Mesothelial cell of epicardium (in vitro differentiated cells): ENCODE measurements around the gene CCER1. TPM values are rescaled to one million over a fixed set of nuclear protein-coding genes. Genes with fewer than 3 reads are reported as not detected.

ENCODE experiments used
- DNase-seq, 2 experiments: peaks; one replicate each; pipeline ENCODE4 v3.0.0; 2021; ENCODE audit warnings: low spot score in 2 of 2; ENCODE audit not compliant: unreplicated experiment in 2 of 2
- H3K27ac Mint-ChIP-seq: 2 replicates; pipeline ENCODE4 v1.8.0; 2021; ENCODE audit warnings: mixed read lengths
- H3K27me3 Mint-ChIP-seq: 2 replicates; pipeline ENCODE4 v1.8.0; 2021; ENCODE audit warnings: low read depth, mixed read lengths
- H3K36me3 Mint-ChIP-seq: 2 replicates; pipeline ENCODE4 v1.8.0; 2021; ENCODE audit warnings: mixed read lengths
- H3K4me1 Mint-ChIP-seq: 2 replicates; pipeline ENCODE4 v1.8.0; 2021; ENCODE audit warnings: mixed read lengths
- H3K4me3 Mint-ChIP-seq: 2 replicates; pipeline ENCODE4 v1.8.0; 2021; ENCODE audit warnings: mild to moderate bottlenecking, moderate library complexity, mixed read lengths
- H3K9me3 Mint-ChIP-seq: 2 replicates; pipeline ENCODE4 v1.8.0; 2021; ENCODE audit warnings: mixed read lengths
- CTCF ChIP-seq: fragments of 200-600 bp; sonication (generic); IDR thresholded peaks from one replicate; pipeline ENCODE4 v1.5.0; 2021; ENCODE audit warnings: antibody characterized with exemption; ENCODE audit not compliant: unreplicated experiment
- total RNA-seq: library from RNA; stranded (reverse); gene quantifications from 3 replicates; pipeline ENCODE4 v1.2.1, GENCODE V29; 2021

The CCER1 gene
- total RNA-seq, 1 donor from 2014 or later: not detected

GRCh38 chr12:90984114-90984513, 29.1 kb upstream of the CCER1 start:
- peaks cover 15% of the 10 kb centered on the region for H3K4me1 Mint-ChIP-seq
- no peak overlapping the region for H3K4me3 Mint-ChIP-seq
- peaks cover 7% of the 10 kb centered on the region for H3K36me3 Mint-ChIP-seq
- no peak for TF ChIP-seq CTCF
- no peak overlapping the region for H3K27ac Mint-ChIP-seq
- DNase-seq: no peak
- H3K27me3 Mint-ChIP-seq: no peaks in the 10 kb centered on the region
- peaks cover 30% of the 10 kb centered on the region for H3K9me3 Mint-ChIP-seq

GRCh38 chr12:90982170-90982569, 27.2 kb upstream of the CCER1 start:
- no peak for DNase-seq
- H3K27ac Mint-ChIP-seq: no peak overlapping the region
- no peak for TF ChIP-seq CTCF
- no peaks in the 10 kb centered on the region for H3K27me3 Mint-ChIP-seq
- H3K36me3 Mint-ChIP-seq: peaks cover 3% of the 10 kb centered on the region
- peaks cover 16% of the 10 kb centered on the region for H3K9me3 Mint-ChIP-seq
- H3K4me1 Mint-ChIP-seq: peaks cover 31% of the 10 kb centered on the region
- H3K4me3 Mint-ChIP-seq: no peak overlapping the region

- TF ChIP-seq CTCF: no peak
- Mint-ChIP-seq H3K4me1 (peaks cover 46% of the 10 kb centered on the region), H3K27me3 (no peaks in the 10 kb centered on the region), H3K36me3 (no peaks in the 10 kb centered on the region), H3K27ac (peak overlapping the region; percentile 77), H3K9me3 (peaks cover 6% of the 10 kb centered on the region), H3K4me3 (no peak overlapping the region)
- DNase-seq: no peak
These were observed 25.0 kb upstream of the CCER1 start for GRCh38 chr12:90979951-90980350.

GRCh38 chr12:90979019-90979418, 24.0 kb upstream of the CCER1 start:
- no peak for TF ChIP-seq CTCF
- Mint-ChIP-seq H3K36me3 (no peaks in the 10 kb centered on the region), H3K4me1 (peaks cover 53% of the 10 kb centered on the region), H3K27ac (peak overlapping the region; percentile 88), H3K4me3 (no peak overlapping the region), H3K27me3 (no peaks in the 10 kb centered on the region), H3K9me3 (peaks cover 6% of the 10 kb centered on the region)
- no peak for DNase-seq

- Mint-ChIP-seq H3K4me3 (no peak overlapping the region), H3K36me3 (no peaks in the 10 kb centered on the region), H3K27me3 (no peaks in the 10 kb centered on the region), H3K27ac (peak overlapping the region; percentile 63), H3K4me1 (peaks cover 59% of the 10 kb centered on the region), H3K9me3 (peaks cover 6% of the 10 kb centered on the region)
- no peak for DNase-seq
- TF ChIP-seq CTCF: peak; percentile 77
These were observed 23.3 kb upstream of the CCER1 start for GRCh38 chr12:90978117-90978770.

GRCh38 chr12:90977224-90977623, 22.2 kb upstream of the CCER1 start:
- peak overlapping the region; percentile 64 for H3K27ac Mint-ChIP-seq
- H3K4me1 Mint-ChIP-seq: peaks cover 63% of the 10 kb centered on the region
- no peak for TF ChIP-seq CTCF
- H3K9me3 Mint-ChIP-seq: no peaks in the 10 kb centered on the region
- H3K4me3 Mint-ChIP-seq: no peak overlapping the region
- DNase-seq: no peak
- H3K36me3 Mint-ChIP-seq: no peaks in the 10 kb centered on the region
- no peaks in the 10 kb centered on the region for H3K27me3 Mint-ChIP-seq
